ENCODE results near the gene PSORS1C2. TPM values are rescaled to one million over a fixed set of nuclear protein-coding genes. Genes with fewer than 3 reads are reported as not detected.

The PSORS1C2 gene
- total RNA-seq, 1 experiment from 2014 or later = 0.33 TPM

GRCh38 chr6:31103136-31103535, 35.7 kb downstream of the PSORS1C2 start:
- Histone ChIP-seq H3K4me2 (ENCODE audit: insufficient read depth, insufficient read length, low read length) (no peak overlapping the region), H3K14ac (ENCODE audit: insufficient read depth, low read length) (no peak overlapping the region), H3T11ph (ENCODE audit: low read length) (no peak overlapping the region), H2AFZ (ENCODE audit: low read length) (no peak overlapping the region), H2AK5ac (ENCODE audit: insufficient read length, low read length) (no peak overlapping the region), H3K79me1 (ENCODE audit: insufficient read depth, low read depth, low read length, poor library complexity, severe bottlenecking) (no peaks in the 10 kb centered on the region), H4K91ac (ENCODE audit: insufficient read length, low read depth, low read length) (no peak overlapping the region), H3K27me3 (ENCODE audit: insufficient read depth, low read length) (no peaks in the 10 kb centered on the region), H3K79me2 (ENCODE audit: insufficient read depth, low read length) (no peaks in the 10 kb centered on the region), H3K18ac (ENCODE audit: insufficient read length, low read depth, low read length) (no peak overlapping the region), H2BK15ac (ENCODE audit: low read depth, low read length) (no peak overlapping the region), H3K27ac (ENCODE audit: insufficient read length, low read depth, low read length) (no peak overlapping the region), H2BK12ac (ENCODE audit: insufficient read length, low read depth, low read length) (no peak overlapping the region), H2BK5ac (ENCODE audit: insufficient read length, low read length) (no peak overlapping the region), H3K4ac (ENCODE audit: low read depth, low read length) (no peak overlapping the region), H3K23me2 (ENCODE audit: insufficient read length, low read depth, low read length, poor library complexity, severe bottlenecking) (no peaks in the 10 kb centered on the region), H3K4me1 (ENCODE audit: insufficient read depth, low read length) (no peaks in the 10 kb centered on the region), H4K8ac (replicated peaks; ENCODE audit: insufficient read length, low read depth, low read length) (no peak overlapping the region), H3K56ac (ENCODE audit: insufficient read length, low read depth, low read length) (no peak overlapping the region), H4K5ac (ENCODE audit: insufficient read length, low read depth, low read length) (no peak overlapping the region), H3K23ac (ENCODE audit: insufficient read length, low read depth, low read length) (no peak overlapping the region), H2BK120ac (ENCODE audit: low read depth, low read length, poor library complexity, severe bottlenecking) (no peak overlapping the region), H3K9me3 (ENCODE audit: control insufficient read depth, low read depth, low read length) (no peaks in the 10 kb centered on the region), H3K9ac (ENCODE audit: extremely low read depth, insufficient read length, low read length) (no peak overlapping the region), H4K20me1 (ENCODE audit: control insufficient read depth, insufficient read depth, insufficient read length) (no peaks in the 10 kb centered on the region), H2BK20ac (ENCODE audit: low read depth, low read length, poor library complexity, severe bottlenecking) (no peak overlapping the region)
- Mint-ChIP-seq H3K36me3 (ENCODE audit: insufficient read depth in 1 of 3, low read depth in 3 of 3) (no peaks in the 10 kb centered on the region), H3K4me3 (no peak overlapping the region), H3K4me1 (peaks cover 0 to 4% of the 10 kb centered on the region in 2 experiments; a peak in 2 of 4 replicates), H3K27me3 (ENCODE audit: low read depth) (no peaks in the 10 kb centered on the region; the same call in 1 of the 2 replicates), H3K9me3 (no peaks in the 10 kb centered on the region), H3K27ac (no peak overlapping the region)
- no peak for DNase-seq
- whole genome bisulfite sequencing (ENCODE audit: extremely low coverage, insufficient read length, low lambda C conversion rate) = no CpG with 5 or more reads among the region's 2 CpGs
- TF ChIP-seq, protein P1, sequence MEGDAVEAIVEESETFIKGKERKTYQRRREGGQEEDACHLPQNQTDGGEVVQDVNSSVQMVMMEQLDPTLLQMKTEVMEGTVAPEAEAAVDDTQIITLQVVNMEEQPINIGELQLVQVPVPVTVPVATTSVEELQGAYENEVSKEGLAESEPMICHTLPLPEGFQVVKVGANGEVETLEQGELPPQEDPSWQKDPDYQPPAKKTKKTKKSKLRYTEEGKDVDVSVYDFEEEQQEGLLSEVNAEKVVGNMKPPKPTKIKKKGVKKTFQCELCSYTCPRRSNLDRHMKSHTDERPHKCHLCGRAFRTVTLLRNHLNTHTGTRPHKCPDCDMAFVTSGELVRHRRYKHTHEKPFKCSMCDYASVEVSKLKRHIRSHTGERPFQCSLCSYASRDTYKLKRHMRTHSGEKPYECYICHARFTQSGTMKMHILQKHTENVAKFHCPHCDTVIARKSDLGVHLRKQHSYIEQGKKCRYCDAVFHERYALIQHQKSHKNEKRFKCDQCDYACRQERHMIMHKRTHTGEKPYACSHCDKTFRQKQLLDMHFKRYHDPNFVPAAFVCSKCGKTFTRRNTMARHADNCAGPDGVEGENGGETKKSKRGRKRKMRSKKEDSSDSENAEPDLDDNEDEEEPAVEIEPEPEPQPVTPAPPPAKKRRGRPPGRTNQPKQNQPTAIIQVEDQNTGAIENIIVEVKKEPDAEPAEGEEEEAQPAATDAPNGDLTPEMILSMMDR (conservative IDR thresholded peaks at IDR 0.05) = no peak
